HG03108 (cell line): ENCODE data around the gene CEACAM1.
A peak's percentile ranks its signal among the peaks of the same experiment; 100 is the strongest.
"Not testable (repeated sequence)": the region's sequence is repeated elsewhere in the genome, so short reads cannot be mapped to it uniquely, and the experiment has no call there.

Source experiments
- ATAC-seq: cut with Tn5 transposase; IDR thresholded peaks from one replicate; pipeline ENCODE4 v1.9.1; 2021; ENCODE audit warnings: moderate library complexity; ENCODE audit not compliant: unreplicated experiment

The CEACAM1 gene

DNA sequence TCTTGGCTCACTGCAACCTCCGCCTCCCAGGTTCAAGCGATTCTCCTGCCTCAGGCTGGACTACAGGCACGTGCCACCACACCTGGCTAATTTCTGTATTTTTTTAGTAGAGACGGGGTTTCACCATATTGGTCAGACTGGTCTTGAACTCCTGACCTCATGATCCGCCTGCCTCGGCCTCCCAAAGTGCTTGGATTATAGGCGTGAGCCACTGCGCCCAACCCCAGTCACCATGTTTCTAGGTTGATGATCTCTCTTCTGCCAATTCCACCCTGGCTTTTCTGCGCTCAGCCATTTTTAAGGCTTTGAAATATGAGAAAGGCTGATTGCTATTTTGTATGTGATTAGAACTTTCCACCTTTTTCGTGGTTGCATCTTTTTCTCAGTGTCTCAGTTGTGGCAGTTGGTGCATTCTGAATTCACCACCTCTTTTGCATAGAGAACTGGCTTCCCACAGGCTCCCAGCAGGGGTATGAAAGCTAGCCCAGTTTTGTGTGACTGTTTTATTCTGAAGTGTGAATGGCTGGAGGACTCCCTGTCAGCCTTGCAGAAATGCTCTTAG is 15.5 kb downstream of the CEACAM1 start:
- ATAC-seq = peak; percentile 75

DNA sequence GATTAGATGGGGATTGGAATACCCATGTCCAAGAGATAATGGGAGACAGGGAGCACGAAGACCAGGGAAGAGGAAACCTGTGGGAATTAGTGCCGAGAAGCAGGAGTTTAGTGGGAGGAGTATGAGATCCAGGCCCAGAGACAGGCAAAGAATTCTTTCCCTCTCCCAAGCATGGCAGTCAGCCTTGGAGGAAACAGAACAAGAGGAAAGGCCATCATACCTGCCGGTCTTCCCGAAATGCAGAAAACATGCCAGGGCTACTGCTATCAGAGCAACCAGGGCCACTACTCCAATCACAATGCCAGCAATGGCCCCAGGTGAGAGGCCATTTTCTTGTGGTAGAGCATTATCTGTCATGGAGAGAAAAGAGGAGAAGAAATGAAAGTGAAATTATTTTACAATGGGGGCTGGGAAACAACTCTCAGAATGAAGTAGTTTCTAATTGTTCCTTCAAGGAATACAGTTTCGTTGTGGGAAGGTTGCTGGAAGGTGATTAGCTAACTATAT is 16.1 kb downstream of the CEACAM1 start:
- no peak for ATAC-seq

DNA sequence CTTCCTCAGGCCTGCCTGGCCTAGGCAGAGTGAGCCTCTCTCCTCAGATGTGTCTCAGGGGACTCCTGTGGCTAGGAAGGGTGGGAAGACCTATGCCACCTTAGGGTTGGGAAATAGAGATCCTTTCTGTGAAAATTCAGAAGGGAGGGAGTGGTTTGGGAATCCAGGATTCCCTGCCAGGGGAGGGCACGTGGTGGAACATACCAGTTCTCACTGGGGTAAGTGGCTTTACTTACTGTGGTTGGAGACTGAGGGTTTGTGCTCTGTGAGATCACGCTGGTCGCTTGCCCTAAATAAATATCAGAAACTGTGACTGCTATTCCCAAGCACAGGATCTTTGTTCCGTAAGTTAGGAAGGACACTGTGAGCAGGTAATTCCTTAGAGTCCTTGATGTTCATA is 16.9 kb downstream of the CEACAM1 start:
- ATAC-seq = no peak

DNA sequence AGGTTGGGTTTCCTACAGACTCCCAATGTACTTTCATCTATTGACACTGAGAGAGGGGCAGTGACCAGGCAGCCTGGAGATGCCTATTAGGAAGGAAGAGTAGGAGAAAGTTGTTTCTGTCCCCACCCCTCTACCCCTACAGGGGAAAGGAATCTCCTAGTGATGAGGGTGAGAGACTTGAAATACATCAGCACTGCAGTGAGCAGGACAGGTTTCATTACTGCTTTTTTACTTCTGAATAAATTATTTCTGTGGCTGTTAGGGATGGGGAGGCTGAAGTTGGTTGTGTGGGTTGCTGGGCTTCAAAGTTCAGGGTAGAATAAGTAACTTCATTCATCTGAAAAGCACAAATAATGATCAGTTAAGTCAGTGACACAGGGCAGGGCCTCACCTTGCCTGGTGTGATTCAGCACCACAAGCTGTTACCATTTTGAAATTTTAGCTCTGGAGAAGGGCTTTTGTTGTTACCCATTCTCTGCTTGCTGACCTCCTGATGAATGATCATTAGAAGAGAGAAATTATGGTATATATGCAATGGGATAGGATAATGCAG is 19.3 kb downstream of the CEACAM1 start:
- no peak for ATAC-seq

DNA sequence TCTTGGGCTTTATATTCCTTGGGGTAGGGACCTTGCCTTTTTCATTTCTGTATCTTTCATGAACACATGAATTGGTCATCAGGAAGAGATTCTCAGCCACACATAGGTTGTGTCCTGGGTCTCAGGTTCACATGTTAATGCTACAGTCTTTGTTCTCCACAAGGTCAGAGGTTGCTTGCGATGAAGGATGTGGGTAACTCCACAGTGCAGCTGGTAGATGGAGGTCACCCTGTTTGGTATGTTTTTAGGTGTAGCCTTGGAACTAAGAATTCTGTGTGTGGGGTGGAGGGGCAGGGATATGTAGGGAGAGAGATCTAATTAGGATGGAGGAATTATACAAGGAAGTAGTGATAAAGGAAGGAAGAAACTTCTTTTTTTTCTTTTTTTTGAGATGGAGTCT is 23.2 kb downstream of the CEACAM1 start:
- no peak for ATAC-seq

DNA sequence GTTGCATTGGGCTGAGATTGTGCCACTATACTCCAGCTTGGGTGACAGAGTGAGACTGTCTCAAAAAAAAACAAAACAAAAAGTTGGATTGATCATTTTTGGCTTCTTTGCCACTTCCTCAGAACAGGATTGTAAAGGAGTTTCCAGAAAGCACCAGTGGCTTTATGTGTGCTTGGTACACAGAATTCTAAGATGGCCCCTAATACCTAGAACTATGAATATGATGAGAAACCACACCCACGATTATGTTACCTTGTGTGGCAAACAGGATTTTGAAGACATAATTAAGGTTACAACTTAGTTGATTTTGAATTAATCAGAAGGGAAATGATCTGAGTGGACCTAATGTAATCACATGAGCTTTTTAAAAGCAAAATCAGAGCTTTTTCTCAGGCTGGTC is 26.5 kb downstream of the CEACAM1 start:
- ATAC-seq = no peak

DNA sequence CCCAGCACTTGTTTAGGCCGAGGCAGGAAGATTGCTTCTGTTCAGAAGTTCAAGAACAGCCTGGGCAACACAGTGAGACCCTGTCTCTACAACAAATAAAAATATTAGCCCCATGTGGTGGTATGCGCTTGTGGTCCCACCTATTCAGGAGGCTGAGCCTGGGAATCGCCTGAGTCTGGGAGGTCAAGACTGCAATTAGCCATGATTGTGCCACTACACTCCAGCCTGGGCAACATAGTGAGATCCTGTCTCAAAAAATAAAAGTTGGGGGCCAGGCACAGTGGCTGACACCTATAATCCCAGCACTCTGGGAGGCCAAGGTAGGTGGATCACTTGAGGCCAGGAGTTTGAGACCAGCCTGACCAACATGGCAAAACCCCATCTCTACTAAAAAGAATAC is 27.0 kb downstream of the CEACAM1 start:
- not testable (repeated sequence) for ATAC-seq

DNA sequence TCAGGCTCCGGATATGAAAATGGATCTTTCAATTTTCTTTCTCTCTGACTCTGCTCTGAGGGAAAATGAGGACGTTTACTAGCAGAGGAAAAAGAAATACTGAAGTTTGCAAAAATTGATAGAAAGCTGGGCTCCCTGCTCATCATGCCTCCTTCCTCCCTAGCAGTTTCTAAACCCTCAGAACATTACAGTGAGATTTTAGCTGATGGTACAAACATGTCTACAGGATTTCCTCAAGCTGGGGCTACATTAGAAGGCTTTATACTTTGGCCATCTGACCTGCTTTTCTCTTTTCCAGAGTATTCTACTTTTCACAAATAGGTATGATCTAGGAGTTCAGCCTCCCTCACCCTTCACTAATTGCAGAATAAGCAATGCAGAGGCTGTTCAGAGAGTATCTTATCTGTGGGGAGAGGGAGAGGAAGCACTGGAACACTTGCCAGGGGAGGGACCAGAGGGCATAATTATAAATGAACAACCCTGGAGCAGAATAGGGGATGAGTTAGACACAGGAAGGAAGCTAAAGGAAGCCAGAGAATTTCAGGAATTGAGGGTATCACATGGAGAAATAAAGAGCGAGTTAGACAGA is 30.0 kb downstream of the CEACAM1 start:
- peak; percentile 19 for ATAC-seq

DNA sequence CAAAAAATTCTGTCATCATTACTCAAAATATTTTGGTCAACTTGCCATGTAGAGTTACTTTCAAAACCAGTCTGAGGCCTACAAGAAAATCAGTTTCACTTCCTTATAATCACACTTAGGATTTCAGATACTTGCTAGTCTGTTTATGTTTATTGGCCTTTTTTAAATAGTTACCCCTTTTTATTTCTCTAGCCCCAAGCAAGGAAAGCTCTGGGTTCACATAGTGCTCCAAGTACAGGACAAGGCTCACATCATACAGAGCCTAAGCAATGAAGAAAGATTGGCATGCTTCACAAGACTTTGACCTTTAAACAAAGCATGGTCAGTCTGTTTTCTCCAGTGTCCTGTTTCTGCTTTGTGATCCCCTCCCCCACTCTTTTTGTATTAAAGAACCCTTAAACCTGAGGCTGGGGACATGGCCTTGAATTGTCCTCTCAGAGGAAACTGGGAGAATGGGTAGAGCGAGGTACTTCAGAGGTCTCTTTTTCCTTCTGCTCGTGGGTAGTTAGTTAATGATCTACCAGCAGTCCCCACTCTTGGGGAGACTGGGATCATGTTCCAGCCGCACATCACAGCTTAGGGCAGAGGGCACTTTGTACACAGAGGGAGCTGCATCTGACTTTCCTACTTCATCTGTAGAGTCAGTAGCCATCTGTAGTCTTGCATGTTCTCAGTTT is 30.7 kb downstream of the CEACAM1 start:
- peak; percentile 63 for ATAC-seq

DNA sequence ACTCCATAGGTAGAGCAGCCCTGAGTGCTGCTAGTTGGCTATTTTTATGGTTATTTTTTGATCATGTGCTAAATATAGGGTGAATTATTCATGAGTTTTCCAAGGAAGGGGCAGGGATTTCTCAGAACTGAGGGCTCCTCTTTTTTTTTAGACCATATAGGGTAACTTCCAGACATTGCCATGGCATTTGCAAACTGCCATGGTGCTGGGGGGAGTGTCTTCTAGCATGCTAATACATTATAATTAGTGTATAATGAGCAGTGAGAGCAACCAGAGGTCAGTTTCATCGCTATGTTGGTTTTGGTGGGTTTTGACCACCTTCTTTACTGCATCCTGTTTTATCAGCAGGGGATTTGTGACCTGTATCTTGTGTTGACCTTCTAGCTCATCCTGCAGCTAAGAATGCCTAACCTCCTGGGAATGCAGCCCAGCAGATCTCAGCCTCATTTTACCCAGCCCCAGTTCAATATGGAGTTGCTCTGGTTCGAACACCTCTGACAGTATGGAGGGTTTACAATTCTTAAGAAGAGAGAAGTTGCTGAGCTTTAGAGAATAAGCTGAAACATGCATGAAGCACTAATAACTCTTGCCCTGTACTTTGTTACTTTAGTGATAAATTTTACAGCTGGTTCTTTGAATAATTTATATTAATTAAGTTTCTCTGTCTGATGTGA is 31.7 kb downstream of the CEACAM1 start:
- ATAC-seq = no peak

DNA sequence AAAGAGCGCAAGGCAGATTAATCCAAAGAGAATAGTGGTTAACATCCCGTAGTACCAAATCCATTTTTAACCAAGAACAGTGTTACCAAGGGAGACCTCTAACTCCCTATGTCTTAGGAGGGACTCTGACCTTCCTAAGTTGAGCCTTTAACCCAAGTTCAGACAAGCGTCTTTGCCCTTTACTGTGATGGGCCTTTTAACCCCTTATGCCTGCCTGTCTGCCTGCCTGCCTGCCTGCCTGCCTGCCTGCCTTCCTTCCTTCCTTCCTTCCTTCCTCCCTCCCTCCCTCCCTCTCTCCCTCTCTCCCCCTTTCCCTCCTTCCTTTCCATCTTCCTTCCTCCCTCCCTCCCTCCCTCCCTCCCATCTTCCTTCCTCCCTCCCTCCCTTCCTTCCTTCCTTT is 32.6 kb downstream of the CEACAM1 start:
- no peak for ATAC-seq

DNA sequence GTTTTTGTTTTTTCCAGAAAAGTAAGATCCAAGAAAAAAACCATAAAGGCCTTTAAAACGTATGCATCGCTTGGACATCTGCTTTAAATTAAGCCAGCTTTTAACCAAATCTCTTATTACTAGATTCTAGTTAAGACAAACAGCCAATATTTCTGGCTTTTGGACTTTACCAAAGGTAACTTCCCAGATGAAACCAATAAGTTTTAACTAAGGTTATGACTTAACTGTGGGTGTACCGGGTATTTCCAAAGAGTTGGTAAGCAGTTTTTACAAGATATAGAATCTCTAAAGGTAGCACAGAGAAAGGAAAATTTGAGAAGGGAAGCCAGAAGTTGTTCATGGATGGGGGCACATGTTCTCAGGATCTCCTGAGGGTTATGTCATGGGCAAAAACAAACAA is 34.0 kb downstream of the CEACAM1 start:
- no peak for ATAC-seq

DNA sequence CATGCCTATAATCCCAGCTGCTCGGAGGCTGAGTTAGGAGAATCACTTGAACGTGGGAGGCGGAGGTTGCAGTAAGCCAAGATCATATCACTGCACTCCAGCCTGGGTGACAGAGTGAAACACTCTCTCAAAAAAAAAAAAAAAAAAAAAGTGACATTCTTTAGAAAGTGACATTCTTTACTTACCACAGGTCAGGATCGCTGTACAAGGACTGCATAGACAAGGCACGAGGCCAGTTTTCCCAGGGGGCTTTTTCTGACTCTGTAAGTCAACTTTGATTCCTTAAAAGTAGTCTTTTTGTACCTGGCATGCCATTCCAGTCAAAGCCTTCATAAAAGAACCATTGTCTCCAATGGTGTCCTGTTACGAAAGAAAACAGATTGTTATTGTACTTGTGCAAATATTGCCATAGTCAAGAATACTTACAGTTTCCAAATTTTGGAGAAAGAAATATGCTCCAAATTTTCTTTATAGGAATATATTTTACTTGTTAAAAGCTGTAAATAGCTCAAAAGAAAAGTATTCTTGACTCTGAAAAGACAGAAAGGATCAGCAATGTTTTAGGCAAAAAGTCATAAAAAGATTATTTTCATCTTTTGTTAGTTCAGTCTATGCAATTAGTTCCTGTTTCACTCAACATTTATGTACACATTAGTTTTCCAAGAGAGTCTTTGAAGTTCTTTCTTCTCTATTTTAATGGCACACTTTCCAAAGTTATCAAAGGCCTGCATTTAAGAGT is 39.3 kb downstream of the CEACAM1 start:
- no peak for ATAC-seq

DNA sequence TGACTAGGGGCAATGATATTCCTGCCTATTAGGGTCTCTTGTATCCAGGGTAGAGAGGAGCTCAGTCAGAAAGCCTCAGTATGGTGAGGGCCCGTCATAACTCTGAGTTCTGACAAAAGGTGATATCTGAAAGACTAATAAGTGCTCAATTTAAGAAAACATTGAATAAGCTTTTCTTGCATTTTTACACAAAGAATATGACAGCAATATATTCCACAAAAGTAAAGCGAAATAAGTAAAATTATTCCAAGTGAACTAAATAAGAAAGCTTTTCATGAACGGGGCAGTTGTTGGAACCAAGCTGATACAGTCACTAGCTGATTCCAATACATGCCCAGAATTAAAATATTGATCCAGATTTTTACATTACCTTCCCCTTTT is 40.5 kb downstream of the CEACAM1 start:
- ATAC-seq = no peak

DNA sequence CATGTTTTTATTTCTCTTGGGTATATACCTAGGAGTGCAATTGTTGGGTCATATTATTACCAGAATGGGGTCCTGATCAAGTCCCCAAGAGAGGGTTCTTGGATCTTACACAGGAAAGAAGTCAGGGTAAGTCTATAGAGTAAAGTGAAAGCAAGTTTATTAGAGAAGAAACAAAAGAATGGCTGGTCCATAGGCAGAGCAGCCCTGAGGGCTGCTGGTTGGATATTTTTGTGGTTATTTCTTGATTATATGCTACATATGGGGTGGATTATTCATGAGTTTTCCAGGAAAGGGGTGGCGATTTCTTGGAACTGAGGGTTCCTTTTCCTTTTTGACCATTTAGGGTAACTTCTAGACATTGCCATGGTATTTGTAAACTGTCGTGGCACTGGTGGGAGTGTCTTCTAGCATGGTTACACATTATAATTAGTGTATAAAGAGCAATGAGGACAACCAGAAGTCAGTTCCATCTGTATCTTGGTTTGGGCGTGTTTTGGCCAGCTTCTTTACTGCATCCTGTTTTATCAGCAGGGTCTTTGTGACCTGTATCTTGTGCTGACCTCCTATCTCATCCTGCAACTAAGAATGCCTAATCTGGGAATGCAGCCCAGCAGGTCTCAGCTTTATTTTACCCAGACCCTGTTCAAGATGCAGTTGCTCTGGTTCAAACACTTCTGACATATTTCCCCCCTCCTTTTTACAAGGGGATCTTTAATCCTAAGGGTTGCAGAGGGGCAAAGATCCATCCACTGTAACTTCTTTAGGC is 41.1 kb downstream of the CEACAM1 start:
- no peak for ATAC-seq

DNA sequence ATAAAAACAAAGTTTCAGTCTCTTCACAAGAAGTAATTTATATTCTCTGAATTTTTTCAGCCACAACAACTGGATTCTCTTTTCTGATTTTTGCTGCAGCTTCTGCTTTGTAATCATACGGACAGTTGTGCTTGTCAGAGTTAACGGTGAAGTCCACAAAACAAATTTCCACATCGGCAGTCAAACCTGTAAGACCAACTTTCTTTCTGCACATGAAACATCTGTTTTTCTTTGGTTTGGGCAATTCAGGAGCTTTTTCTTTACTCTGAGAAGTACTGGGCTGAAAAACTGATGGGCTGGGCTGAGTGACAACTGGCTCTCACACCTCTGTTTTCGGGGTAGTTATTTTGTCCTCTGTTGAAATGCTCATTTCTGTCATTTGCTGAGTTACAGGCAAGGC is 43.2 kb downstream of the CEACAM1 start:
- not testable (repeated sequence) for ATAC-seq

DNA sequence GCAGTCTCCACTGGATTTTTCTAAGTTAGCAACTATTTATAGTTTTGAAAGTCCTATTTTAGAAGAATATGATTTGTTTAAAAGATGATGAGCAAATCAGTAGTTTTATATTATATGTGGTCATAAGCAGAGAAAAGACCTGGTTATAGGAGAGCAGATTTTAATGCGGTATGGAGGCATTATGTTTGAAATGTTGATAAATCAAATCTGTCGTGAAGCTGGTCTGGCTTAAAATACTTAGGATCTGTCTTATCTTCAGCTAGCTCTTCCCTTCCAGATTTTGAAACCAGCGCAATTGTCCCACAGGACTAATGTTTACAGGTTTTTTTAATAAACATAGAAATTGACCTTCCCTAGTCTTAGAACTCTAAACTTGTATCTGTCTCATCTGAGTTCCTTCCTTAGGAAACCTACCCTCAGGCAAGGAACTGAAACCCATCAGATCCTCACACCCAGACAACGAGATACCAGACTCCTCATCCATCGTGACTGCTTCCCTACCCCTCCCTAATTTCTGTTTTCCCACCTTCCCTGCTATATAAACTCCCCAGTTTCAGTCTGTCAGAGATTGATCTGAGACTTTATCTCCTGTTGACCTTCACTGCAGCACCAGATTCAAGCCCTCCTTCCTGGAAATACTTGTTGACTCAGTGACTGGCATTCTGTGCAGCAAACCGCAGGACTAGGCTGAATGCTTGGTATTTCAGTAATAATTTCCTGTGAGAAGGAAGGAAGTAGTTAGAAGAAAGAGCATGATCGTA is 47.8 kb downstream of the CEACAM1 start:
- ATAC-seq = no peak

DNA sequence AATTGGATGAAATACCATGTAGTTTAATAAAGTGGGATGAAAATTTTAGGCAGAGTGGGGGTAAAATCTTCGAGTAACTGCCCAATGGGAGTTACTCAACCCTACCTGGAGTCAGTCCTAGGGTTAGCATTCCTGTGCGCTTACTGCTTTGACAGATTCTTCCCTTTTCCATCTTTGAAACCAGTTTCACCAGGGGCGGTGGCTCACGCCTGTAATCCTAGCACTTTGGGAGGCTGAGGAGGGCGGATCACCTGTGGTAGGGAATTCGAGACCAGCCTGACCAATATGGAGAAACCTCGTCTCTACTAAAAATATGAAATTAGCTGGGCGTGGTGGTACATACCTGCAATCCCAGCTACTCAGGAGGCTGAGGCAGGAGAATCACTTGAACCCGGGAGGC is 48.5 kb downstream of the CEACAM1 start:
- no peak for ATAC-seq

DNA sequence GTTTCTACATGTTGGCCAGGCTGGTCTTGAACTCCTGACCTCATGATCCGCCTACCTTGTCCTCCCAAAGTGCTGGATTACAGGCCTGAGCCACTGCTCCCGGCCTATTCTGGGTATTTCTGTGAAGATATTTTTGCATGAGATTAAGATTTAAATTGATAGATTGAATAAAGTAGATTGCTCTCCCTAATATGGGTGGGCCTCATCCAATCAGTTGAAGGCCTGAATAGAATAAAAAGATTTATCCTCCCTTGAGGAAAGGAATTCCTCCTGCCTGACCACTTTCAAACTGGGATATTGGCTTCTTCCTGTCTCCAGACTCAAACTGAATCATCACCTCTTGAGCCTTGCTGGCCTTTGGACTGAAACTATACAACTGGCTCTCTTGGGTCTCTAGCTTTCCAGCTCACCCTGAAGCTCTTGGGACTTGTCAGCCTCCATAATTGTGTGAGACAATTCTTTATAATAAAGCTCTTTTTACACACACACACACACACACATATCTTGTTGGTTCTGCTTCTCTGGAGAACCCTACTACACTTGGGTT is 49.4 kb downstream of the CEACAM1 start:
- no peak for ATAC-seq
